Psoas muscle (tissue), 8 donors: Measurements from ENCODE around the gene DUSP7. TPM values are rescaled to one million over a fixed set of nuclear protein-coding genes. Genes with fewer than 3 reads are reported as not detected.

Experiments
- ATAC-seq, 4 donors: fragments of 200-7000 bp; cut with Tn5 transposase; one replicate each; pipeline ENCODE4 v1.9.1; 2020; ENCODE audit warnings: moderate library complexity in 3 of 4, mild to moderate bottlenecking in 2 of 4
- DNase-seq, 2 donors: peaks; one replicate each; pipeline ENCODE4 v3.0.0-alpha.2; 2020
- H3K27ac ChIP-seq: fragments of 200-600 bp; one replicate; pipeline ENCODE4 v1.8.0; 2022
- H3K27me3 ChIP-seq, 3 donors: fragments of 200-600 bp in 1 of 3; one replicate each; pipeline versions ENCODE4 v1.6.1 to v1.8.0; 2013 to 2022; ENCODE audit warnings: low read length in 2 of 3, mild to moderate bottlenecking in 2 of 3, moderate library complexity in 1 of 3; ENCODE audit not compliant: insufficient read depth in 3 of 3
- H3K36me3 ChIP-seq, 2 donors: fragments of 200-600 bp in 1 of 2; one replicate each; pipeline versions ENCODE4 v1.6.1 to v1.8.0; 2013 to 2022; ENCODE audit warnings: low read depth in 1 of 2, mild to moderate bottlenecking in 1 of 2, moderate library complexity in 1 of 2; ENCODE audit not compliant: insufficient read depth in 1 of 2
- H3K4me1 ChIP-seq: fragments of 200-600 bp; one replicate; pipeline ENCODE4 v1.8.0; 2022
- H3K4me3 ChIP-seq: fragments of 200-600 bp; one replicate; pipeline ENCODE4 v1.8.0; 2022; ENCODE audit warnings: mild to moderate bottlenecking
- H3K9me3 ChIP-seq: fragments of 200-600 bp; one replicate; pipeline ENCODE4 v1.8.0; 2022
- CTCF ChIP-seq: fragments of 200-600 bp; IDR thresholded peaks from one replicate; pipeline ENCODE4 v1.8.0; 2022; ENCODE audit warnings: antibody characterized with exemption
- WGBS, 3 donors: extraction: QIAGEN DNeasy Blood & Tissue Kit; methylation state at CpG; one replicate each; pipeline versions ENCODE4 v1.1.6 to v1.1.7; 2013; 5-methylcytosine and 5-hydroxymethylcytosine counted together
- intact Hi-C, 2 donors: fragments of 100-400 bp; cut with DNase I; formaldehyde crosslinking; loops; one replicate each; pipeline versions ENCODE4 v1.11.0 to v1.14.2; 2022
- polyA plus RNA-seq, 3 donors: library from polyadenylated mRNA; stranded (reverse); fragments of 200-250 nt; gene quantifications; one replicate each; pipeline ENCODE4 v1.2.3, GENCODE V29; 2013
- total RNA-seq, 4 donors: library from RNA; stranded (reverse); fragmentation: NEBNext Ultra II Directional in 2 of 4; extraction: Animal tissue kit (Norgen Biotek cat#: 25700) in 2 of 4; gene quantifications; one replicate each; pipeline versions ENCODE4 v1.2.1 to v1.2.4, GENCODE V29; 2021 to 2023
- donor health status: healthy with polysubstance abuse.
- donor health status: DM: no; HTN: no; CAD: no; lungs with moderate emphysema.
- donor health status: Bipolar disorder and iron deficiency.
- donor health status: healthy.
- donor health status: DM: yes; HTN: yes; CAD: no.
- donor health status: DM: no; HTN: no; CAD: no.
- donor health status: DM: no; HTN: no; CAD: no.
- donor health status: DM: yes; HTN: yes; CAD: no.

Gene DUSP7
- total and polyA plus RNA-seq, 7 donors: 7.4 to 31.9 (median 15.7) TPM

- Histone ChIP-seq H3K27me3 (no peaks in the 10 kb centered on the region), H3K27ac (no peak overlapping the region), H3K4me3 (no peak overlapping the region), H3K9me3 (no peaks in the 10 kb centered on the region), H3K4me1 (no peaks in the 10 kb centered on the region), H3K36me3 (no peaks in the 10 kb centered on the region)
- ATAC-seq (no peak), DNase-seq (no peak)
- WGBS, 3 donors: 83 to 94% (median 88%) methylated on average over 4 of the region's 4 CpGs
- intact Hi-C loops: no loop called here
- TF ChIP-seq CTCF: no peak
These were observed 4.9 kb upstream of the DUSP7 start for GRCh38 chr3:52061121-52061910.

DNA sequence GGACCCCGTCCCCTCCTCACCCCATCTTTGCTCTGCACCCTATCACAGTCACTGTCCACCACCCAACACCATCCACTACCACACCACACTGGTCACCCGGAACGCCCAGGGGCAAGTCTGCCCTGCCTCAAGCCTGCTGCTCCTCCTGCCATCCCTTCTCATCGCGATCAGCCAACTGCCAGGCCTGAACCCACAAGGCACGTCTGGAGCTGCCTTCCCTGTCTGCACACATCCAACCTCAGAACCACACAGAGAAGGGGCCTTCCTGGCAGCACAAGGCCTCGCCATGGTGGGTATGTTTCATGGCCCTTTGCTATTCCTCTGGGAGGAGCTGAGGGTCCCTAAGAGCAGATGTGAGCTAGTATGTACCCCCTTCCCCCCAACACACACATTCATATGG is 3.4 kb upstream of the DUSP7 start:
- 94 to 97% (median 95%) methylated on average over 7 of the region's 7 CpGs for WGBS, 3 donors
- Histone ChIP-seq H3K4me1 (peaks cover 4% of the 10 kb centered on the region), H3K36me3 (no peaks in the 10 kb centered on the region), H3K9me3 (no peaks in the 10 kb centered on the region), H3K27ac (no peak overlapping the region), H3K27me3 (no peaks in the 10 kb centered on the region), H3K4me3 (no peak overlapping the region)
- intact Hi-C loops: loop anchor here in 1 of 2 donors (5.0 kb wide), 2 partner anchors 57 to 83 kb away; no protein-coding TSS in a partner anchor
- no peak for DNase-seq
- TF ChIP-seq CTCF: no peak
- ATAC-seq: no peak

DNA sequence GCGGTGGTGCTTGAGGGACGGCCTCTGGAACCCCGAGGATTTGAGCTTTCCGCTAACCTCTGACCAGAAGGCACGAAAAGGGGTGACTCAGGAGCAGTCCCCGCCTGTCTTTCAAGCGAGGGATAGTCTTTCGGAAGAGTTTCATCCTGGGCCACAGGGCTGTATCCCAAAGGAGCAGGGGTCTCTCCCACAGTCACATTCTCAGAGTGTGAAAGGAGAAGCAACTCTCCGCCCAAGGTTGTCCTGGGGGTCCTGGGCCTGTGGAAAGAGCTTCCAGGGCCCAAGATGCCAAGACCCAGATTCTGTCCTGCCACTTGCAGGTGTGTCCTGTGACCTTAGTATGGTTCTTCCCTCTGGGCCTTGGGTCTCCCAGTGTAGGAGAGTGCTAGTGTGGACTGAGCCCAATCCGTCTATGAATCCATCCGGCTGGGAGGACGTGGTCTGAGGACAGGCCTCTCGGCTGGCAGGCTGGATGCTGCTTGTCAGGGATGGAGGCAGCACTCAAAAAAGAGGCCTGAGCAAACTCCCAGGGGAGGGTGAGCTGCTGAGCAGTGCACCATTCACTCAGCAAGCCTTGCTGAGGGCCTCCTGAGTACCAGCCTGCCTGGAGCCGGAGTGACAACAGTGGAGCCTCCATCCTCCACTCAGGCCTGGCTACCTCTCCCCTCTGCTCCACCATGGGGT is 1.6 kb upstream of the DUSP7 start:
- 68 to 72% (median 69%) methylated on average over 14 of the region's 14 CpGs for WGBS, 3 donors
- no peak for ATAC-seq
- H3K4me3 ChIP-seq: peak overlapping the region; percentile 68

More for the DNA sequence above, 1.6 kb upstream of the DUSP7 start:
- H3K27me3 ChIP-seq: no peaks in the 10 kb centered on the region
- intact Hi-C loops: loop anchor here in 1 of 2 donors (5.0 kb wide), 2 partner anchors 56 to 84 kb away; no protein-coding TSS in a partner anchor
- H3K27ac ChIP-seq: peak overlapping the region; percentile 79
- no peak for TF ChIP-seq CTCF
- H3K36me3 ChIP-seq: peaks cover 0 to 7% of the 10 kb centered on the region in 2 donors
- H3K9me3 ChIP-seq: no peaks in the 10 kb centered on the region
- DNase-seq: no peak
- H3K4me1 ChIP-seq: peaks cover 23% of the 10 kb centered on the region
